Esophagus muscularis mucosa (tissue), 4 donors: Measurements from ENCODE around the gene KLHL14. TPM values are rescaled to one million over a fixed set of nuclear protein-coding genes. Genes with fewer than 3 reads are reported as not detected.

ENCODE experiments used
- DNase-seq: peaks from one replicate; pipeline ENCODE4 v3.0.0-alpha.2; 2017; ENCODE audit errors: extremely low spot score
- H3K27ac ChIP-seq, 4 donors: fragments of 200-600 bp; sonication (generic); replicated peaks in 1 of 4; 1 replicate in 3 of 4; 2 replicates in 1 of 4; pipeline ENCODE4 v1.5.1; 2016 to 2019; ENCODE audit warnings: mild to moderate bottlenecking in 1 of 4
- H3K27me3 ChIP-seq, 4 donors: fragments of 200-600 bp; sonication (generic); one replicate each; pipeline versions ENCODE4 v1.5.1 to v1.6.0; 2016 to 2019
- H3K36me3 ChIP-seq, 4 donors: fragments of 200-600 bp; sonication (generic); one replicate each; pipeline ENCODE4 v1.5.1; 2016 to 2019
- H3K4me1 ChIP-seq, 4 donors: fragments of 200-600 bp; sonication (generic); one replicate each; pipeline ENCODE4 v1.5.1; 2016 to 2019
- H3K4me3 ChIP-seq, 4 donors: fragments of 200-600 bp; sonication (generic); 1 replicate in 2 of 4; 2 replicates in 2 of 4; pipeline ENCODE4 v1.5.1; 2016 to 2019; ENCODE audit warnings: mild to moderate bottlenecking in 4 of 4, moderate library complexity in 1 of 4
- H3K9me3 ChIP-seq, 4 donors: fragments of 200-600 bp; sonication (generic); 1 replicate in 3 of 4; 2 replicates in 1 of 4; pipeline ENCODE4 v1.5.1; 2016 to 2019
- EP300 ChIP-seq: sonication (generic); formaldehyde crosslinking; IDR thresholded peaks from one replicate; pipeline ENCODE4 v1.6.1; 2017; ENCODE audit warnings: antibody characterized with exemption
- POLR2A ChIP-seq: fragments of 450-650 bp; IDR thresholded peaks from one replicate; pipeline ENCODE4 v1.6.1; 2017; ENCODE audit warnings: antibody characterized with exemption, moderate library complexity, mild to moderate bottlenecking, low read depth
- POLR2AphosphoS5 ChIP-seq, 2 donors: sonication (generic); formaldehyde crosslinking; IDR thresholded peaks; one replicate each; pipeline ENCODE4 v1.6.1; 2017; ENCODE audit warnings: antibody characterized with exemption in 2 of 2
- WGBS: methylation state at CpG from one replicate; pipeline ENCODE4 v1.1.5; 2018; 5-methylcytosine and 5-hydroxymethylcytosine counted together
- intact Hi-C: fragments of 100-400 bp; cut with DNase I; formaldehyde crosslinking; loops from one replicate; pipeline ENCODE4 v1.15.1; 2023
- total RNA-seq, 4 donors: library from RNA; depleted of rRNA; stranded (reverse); fragments of >200 nt; gene quantifications; one replicate each; pipeline versions ENCODE4 v1.1.0 to v1.2.1, GENCODE V29; 2016
- TF ChIP-seq, protein P1 (sequence below), 3 experiments: fragments of 200-600 bp in 2 of 3; fragments of 450-650 bp in 1 of 3; sonication (generic) in 2 of 3; IDR thresholded peaks; one replicate each; pipeline ENCODE4 v1.5.1; 2017 to 2019; ENCODE audit warnings: antibody characterized with exemption in 3 of 3, mild to moderate bottlenecking in 2 of 3, moderate library complexity in 1 of 3

KLHL14 gene
- total RNA-seq, 4 donors from 2014 or later, result 0.06 to 0.50 (median 0.26) TPM; not detected in 1

- 89% methylated on average over 2 of the region's 2 CpGs for WGBS
- H3K4me1 ChIP-seq, result peaks cover 0 to 9% (median 4%) of the 10 kb centered on the region in 4 donors
- H3K27me3 ChIP-seq, result peaks cover 0 to 16% (median 8%) of the 10 kb centered on the region in 4 donors
- TF ChIP-seq EP300, result no peak
- no peak for TF ChIP-seq POLR2AphosphoS5 (IDR thresholded peaks at IDR 0.05)
- no peak overlapping the region for H3K4me3 ChIP-seq
- H3K27ac ChIP-seq, result no peak overlapping the region
- DNase-seq, result no peak
- no peaks in the 10 kb centered on the region for H3K9me3 ChIP-seq
- H3K36me3 ChIP-seq, result no peaks in the 10 kb centered on the region
- intact Hi-C loops, result no loop called here
Measured at GRCh38 chr18:32777049-32777448, 4.2 kb upstream of the KLHL14 start.

- intact Hi-C loops, result no loop called here
- TF ChIP-seq POLR2AphosphoS5 (IDR thresholded peaks at IDR 0.05), result no peak
- no peak for TF ChIP-seq EP300
- TF ChIP-seq, protein P1, sequence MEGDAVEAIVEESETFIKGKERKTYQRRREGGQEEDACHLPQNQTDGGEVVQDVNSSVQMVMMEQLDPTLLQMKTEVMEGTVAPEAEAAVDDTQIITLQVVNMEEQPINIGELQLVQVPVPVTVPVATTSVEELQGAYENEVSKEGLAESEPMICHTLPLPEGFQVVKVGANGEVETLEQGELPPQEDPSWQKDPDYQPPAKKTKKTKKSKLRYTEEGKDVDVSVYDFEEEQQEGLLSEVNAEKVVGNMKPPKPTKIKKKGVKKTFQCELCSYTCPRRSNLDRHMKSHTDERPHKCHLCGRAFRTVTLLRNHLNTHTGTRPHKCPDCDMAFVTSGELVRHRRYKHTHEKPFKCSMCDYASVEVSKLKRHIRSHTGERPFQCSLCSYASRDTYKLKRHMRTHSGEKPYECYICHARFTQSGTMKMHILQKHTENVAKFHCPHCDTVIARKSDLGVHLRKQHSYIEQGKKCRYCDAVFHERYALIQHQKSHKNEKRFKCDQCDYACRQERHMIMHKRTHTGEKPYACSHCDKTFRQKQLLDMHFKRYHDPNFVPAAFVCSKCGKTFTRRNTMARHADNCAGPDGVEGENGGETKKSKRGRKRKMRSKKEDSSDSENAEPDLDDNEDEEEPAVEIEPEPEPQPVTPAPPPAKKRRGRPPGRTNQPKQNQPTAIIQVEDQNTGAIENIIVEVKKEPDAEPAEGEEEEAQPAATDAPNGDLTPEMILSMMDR (IDR thresholded peaks at IDR 0.05), result no peak
- TF ChIP-seq POLR2A, result no peak
- Histone ChIP-seq H3K27me3 (peaks cover 0 to 21% (median 10%) of the 10 kb centered on the region in 4 donors), H3K36me3 (no peaks in the 10 kb centered on the region), H3K4me1 (peaks cover 2 to 14% (median 8%) of the 10 kb centered on the region in 4 donors), H3K27ac (no peak overlapping the region), H3K4me3 (no peak overlapping the region), H3K9me3 (no peaks in the 10 kb centered on the region)
- 85% methylated on average over 2 of the region's 2 CpGs for WGBS
- DNase-seq, result no peak
Measured at GRCh38 chr18:32776561-32776960, 3.7 kb upstream of the KLHL14 start.

DNA sequence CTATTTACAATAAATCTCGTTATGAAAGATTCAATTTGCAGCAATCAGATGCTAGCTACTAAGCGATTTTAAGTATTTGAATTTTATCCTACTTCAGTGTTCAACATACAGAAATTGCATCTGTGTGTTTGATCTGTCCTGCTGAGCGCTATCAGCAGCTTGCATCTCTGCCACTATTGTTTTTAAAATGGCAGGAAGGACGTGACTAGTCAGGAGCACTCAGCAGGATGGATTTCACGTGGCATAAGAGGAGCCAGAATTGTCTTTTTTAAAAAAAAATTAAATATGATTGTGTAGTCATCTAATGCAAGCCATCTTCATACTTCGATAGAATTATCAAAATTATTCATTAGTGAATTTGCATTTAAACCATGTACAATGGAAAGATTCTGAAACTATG lies 2.8 kb upstream of the KLHL14 start:
- intact Hi-C loops, result no loop called here
- TF ChIP-seq POLR2AphosphoS5 (IDR thresholded peaks at IDR 0.05) (no peak), EP300 (no peak), POLR2A (no peak)
- TF ChIP-seq, protein P1 (IDR thresholded peaks at IDR 0.05), result no peak
- Histone ChIP-seq H3K27me3 (peaks cover 0 to 30% (median 19%) of the 10 kb centered on the region in 4 donors), H3K9me3 (no peaks in the 10 kb centered on the region), H3K27ac (no peak overlapping the region), H3K36me3 (no peaks in the 10 kb centered on the region), H3K4me3 (no peak overlapping the region), H3K4me1 (peaks cover 11 to 23% (median 18%) of the 10 kb centered on the region in 4 donors)
- DNase-seq, result no peak
- WGBS, result 80% methylated on average over 6 of the region's 6 CpGs

- TF ChIP-seq POLR2A, result no peak
- no peak for TF ChIP-seq EP300
- no peak for TF ChIP-seq POLR2AphosphoS5 (IDR thresholded peaks at IDR 0.05)
- TF ChIP-seq, protein P1 (IDR thresholded peaks at IDR 0.05), result no peak
- intact Hi-C loops, result no loop called here
Measured at GRCh38 chr18:32773382-32773712, 524 bp upstream of the KLHL14 start.

GRCh38 chr18:32771871-32772580 lies 797 bp downstream of the KLHL14 start:
- H3K27me3 ChIP-seq, result peaks cover 0 to 57% (median 32%) of the 10 kb centered on the region in 4 donors

More at GRCh38 chr18:32773382-32773712, 524 bp upstream of the KLHL14 start:
- no peak overlapping the region for H3K4me3 ChIP-seq
- H3K27me3 ChIP-seq, result peaks cover 0 to 53% (median 32%) of the 10 kb centered on the region in 4 donors
- H3K27ac ChIP-seq, result no peak overlapping the region
- H3K36me3 ChIP-seq, result no peaks in the 10 kb centered on the region
- H3K9me3 ChIP-seq, result no peaks in the 10 kb centered on the region
- no peak for DNase-seq
- peaks cover 19 to 37% (median 30%) of the 10 kb centered on the region in 4 donors for H3K4me1 ChIP-seq

More at GRCh38 chr18:32771871-32772580, 797 bp downstream of the KLHL14 start:
- H3K36me3 ChIP-seq, result no peaks in the 10 kb centered on the region
- intact Hi-C loops, result no loop called here
- H3K4me3 ChIP-seq, result peak overlapping the region; percentile 43 to 60 (median 50)
- WGBS, result 8% methylated on average over 15 of the region's 50 CpGs
- no peak for DNase-seq
- TF ChIP-seq POLR2A, result no peak
- TF ChIP-seq POLR2AphosphoS5 (IDR thresholded peaks at IDR 0.05), result no peak
- TF ChIP-seq EP300, result no peak
- TF ChIP-seq, protein P1 (IDR thresholded peaks at IDR 0.05), result no peak
- no peak overlapping the region for H3K27ac ChIP-seq
- H3K4me1 ChIP-seq, result peaks cover 19 to 37% (median 30%) of the 10 kb centered on the region in 4 donors
- H3K9me3 ChIP-seq, result no peaks in the 10 kb centered on the region
